Fibroblast of the aortic adventitia (primary cell): ENCODE results near the gene TACR1. TPM values are rescaled to one million over a fixed set of nuclear protein-coding genes. Genes with fewer than 3 reads are reported as not detected.
"Not testable (repeated sequence)": the region's sequence is repeated elsewhere in the genome, so short reads cannot be mapped to it uniquely, and the experiment has no call there.

ENCODE experiments used
- DNase-seq: peaks from one replicate; pipeline ENCODE4 v3.0.0-alpha.2; 2010; ENCODE audit warnings: low read depth
- H3K4me3 ChIP-seq: 2 replicates; pipeline ENCODE4 v1.5.1; 2011; ENCODE audit warnings: low read depth, mild to moderate bottlenecking, control low read depth, low read length, moderate library complexity
- total RNA-seq: library from RNA; depleted of rRNA; stranded (reverse); fragments of >200 nt; gene quantifications from 2 replicates; pipeline ENCODE4 v1.2.3, GENCODE V29; 2012; ENCODE audit warnings: low replicate concordance
- TF ChIP-seq, protein P1 (sequence below): IDR thresholded peaks from 2 replicates; pipeline ENCODE4 v1.5.1; 2011; ENCODE audit warnings: mild to moderate bottlenecking, low read length, control low read depth, inconsistent platforms; ENCODE audit not compliant: insufficient read depth

Gene TACR1
- total RNA-seq, 1 donor: 0.09 TPM

DNA sequence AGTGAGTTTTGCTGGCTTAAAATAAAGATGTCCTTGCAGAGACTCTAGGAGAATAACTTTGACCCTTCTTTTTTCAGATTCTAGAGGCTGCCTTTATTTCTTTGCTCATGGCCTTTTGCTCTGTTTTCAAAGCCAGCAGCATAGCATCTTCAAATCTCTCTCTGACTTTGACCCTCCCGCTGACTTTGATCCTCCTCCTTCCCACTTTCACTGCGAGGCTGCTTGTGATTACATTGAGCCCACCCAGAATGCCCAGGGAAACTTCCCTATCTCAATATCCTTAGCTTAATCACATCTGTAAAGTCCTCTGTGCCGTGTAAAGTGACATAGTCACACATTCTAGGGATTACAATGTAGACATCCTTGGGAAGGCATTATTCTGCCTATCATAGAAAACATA lies 23.9 kb downstream of the TACR1 start:
- TF ChIP-seq, protein P1, sequence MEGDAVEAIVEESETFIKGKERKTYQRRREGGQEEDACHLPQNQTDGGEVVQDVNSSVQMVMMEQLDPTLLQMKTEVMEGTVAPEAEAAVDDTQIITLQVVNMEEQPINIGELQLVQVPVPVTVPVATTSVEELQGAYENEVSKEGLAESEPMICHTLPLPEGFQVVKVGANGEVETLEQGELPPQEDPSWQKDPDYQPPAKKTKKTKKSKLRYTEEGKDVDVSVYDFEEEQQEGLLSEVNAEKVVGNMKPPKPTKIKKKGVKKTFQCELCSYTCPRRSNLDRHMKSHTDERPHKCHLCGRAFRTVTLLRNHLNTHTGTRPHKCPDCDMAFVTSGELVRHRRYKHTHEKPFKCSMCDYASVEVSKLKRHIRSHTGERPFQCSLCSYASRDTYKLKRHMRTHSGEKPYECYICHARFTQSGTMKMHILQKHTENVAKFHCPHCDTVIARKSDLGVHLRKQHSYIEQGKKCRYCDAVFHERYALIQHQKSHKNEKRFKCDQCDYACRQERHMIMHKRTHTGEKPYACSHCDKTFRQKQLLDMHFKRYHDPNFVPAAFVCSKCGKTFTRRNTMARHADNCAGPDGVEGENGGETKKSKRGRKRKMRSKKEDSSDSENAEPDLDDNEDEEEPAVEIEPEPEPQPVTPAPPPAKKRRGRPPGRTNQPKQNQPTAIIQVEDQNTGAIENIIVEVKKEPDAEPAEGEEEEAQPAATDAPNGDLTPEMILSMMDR: no peak
- no peak overlapping the region for H3K4me3 ChIP-seq
- no peak for DNase-seq

DNA sequence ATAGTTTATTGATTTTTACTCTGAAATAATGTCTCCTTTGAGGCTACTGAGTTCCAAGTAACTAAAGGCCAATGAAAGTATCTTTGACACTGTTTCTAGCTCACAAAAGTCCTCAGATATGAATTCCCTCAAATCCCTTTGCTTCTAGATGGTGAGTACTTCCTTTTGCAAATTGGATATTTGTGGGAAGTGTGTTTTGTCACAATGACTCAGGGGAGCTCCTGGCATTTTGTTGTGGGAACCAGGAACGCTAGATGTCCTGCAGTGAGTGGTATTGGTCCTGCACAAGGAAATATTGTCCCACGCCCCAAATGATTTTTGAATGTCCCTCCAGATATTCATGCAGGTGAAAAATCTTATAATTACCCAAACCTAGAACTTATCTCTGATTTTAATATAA lies 24.3 kb downstream of the TACR1 start:
- TF ChIP-seq, protein P1: no peak
- no peak overlapping the region for H3K4me3 ChIP-seq
- no peak for DNase-seq

DNA sequence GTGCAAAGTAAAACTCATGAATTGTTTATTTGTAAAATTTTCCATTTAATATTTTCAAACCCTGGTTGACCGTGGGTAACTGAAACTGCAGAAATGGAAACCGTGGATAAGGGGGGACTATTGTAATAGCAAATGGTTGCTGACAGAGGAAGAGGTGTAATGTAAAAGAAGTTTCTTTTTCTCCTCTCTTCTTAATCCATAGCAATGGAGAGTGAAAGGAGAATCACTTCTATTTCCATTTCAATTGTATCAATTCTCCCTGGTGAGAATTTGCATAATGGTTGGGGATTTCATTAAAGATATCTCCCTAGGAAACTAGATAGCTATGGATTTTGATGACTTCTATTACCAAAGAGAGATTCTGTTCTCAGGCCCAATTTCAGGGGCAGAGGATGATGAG lies 24.8 kb downstream of the TACR1 start:
- DNase-seq: no peak

GRCh38 chr2:75173740-75174139 lies 25.6 kb downstream of the TACR1 start:
- no peak for DNase-seq
- TF ChIP-seq, protein P1: no peak
- no peak overlapping the region for H3K4me3 ChIP-seq

More for the DNA sequence above, 24.8 kb downstream of the TACR1 start:
- TF ChIP-seq, protein P1: no peak
- H3K4me3 ChIP-seq: no peak overlapping the region

DNA sequence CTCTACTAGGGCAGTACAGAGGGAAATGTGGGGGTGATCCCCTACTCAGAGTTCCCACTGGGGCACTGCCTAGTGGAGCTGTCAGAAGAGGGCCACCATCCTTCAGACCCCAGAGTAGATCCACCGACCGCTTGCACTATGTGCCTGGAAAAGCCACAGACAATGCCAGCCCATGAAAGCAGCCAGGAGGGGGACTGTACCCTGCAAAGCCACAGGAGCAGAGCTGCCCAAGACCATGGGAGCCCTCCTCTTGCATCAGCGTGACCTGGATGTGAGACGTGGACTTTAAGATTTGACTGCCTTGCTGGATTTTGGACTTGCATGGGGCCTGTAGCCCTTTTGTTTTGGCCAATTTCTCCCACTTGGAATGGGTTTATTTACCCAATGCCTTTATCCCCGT lies 27.9 kb downstream of the TACR1 start:
- H3K4me3 ChIP-seq, DNase-seq: not testable (repeated sequence)

GRCh38 chr2:75170889-75171288 lies 28.4 kb downstream of the TACR1 start:
- TF ChIP-seq, protein P1: no peak
- DNase-seq: no peak

DNA sequence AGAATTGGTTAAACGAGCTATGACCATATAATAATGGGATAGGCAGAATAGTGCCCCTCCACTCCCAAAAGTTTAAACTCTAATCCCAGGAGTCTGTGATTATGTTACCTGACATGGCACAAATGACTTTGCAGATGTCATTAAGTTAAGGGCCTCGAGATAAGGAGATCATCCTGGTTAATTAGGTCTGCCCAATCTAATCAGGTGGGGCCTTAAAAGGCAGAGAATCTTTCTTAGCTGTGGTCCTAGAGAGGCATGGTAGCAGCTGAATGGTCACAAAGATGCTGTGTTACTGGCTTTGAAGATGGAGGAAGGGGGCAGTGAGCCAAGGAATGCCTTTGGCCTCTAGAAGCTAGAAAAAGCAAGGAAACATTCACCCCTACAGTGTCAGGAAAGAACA lies 31.1 kb downstream of the TACR1 start:
- TF ChIP-seq, protein P1: no peak
- DNase-seq: no peak
- no peak overlapping the region for H3K4me3 ChIP-seq

More at GRCh38 chr2:75170889-75171288, 28.4 kb downstream of the TACR1 start:
- no peak overlapping the region for H3K4me3 ChIP-seq
